Hematopoietic multipotent progenitor cell treated with erythropoietin and hydrocortisone succinate and interleukin-3 and kit ligand, for 4 days (in vitro differentiated cells): ENCODE results near the gene SLC24A3.

Experiments used
- DNase-seq: peaks from one replicate; pipeline ENCODE4 v3.0.0-alpha.2; 2015

Gene SLC24A3

DNA sequence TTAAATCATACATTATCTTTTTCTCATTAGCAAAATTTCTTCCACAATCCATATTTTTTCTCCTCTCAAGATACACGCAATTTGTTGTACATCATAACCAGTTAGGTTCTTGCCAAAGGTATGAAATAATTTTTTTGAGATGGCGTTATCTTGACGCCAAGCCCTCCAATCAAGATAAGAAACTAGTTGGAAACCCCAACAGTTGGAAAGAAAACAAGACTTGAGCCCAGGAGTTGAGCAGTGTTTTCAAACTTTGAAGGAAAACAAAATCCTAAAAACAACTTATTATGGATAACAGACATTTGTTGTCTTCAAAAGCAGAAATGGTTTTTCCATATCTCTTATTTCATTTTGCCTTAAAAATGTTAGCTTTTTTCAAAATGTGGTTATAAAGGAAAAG is 184.8 kb downstream of the SLC24A3 start:
- DNase-seq: no peak

DNA sequence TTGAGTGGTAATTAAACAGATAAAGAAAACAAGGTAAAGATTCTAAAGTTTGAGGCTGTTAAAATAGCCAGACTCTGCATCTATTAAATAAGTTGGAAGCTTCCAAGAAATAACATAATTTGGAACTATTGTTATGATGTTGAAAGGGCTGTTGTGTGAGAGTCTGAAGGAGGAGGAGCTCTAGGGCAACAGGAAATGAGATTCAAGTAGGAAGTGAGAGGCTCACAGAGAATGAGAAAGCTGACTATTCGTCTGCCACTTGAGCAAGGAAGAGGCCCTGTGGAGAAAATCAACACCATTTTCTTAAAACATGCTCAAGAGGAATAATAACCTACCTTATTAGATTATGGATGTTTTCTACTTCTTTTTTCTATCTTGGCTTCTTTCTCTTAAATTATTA is 185.2 kb downstream of the SLC24A3 start:
- DNase-seq: peak; percentile 34

DNA sequence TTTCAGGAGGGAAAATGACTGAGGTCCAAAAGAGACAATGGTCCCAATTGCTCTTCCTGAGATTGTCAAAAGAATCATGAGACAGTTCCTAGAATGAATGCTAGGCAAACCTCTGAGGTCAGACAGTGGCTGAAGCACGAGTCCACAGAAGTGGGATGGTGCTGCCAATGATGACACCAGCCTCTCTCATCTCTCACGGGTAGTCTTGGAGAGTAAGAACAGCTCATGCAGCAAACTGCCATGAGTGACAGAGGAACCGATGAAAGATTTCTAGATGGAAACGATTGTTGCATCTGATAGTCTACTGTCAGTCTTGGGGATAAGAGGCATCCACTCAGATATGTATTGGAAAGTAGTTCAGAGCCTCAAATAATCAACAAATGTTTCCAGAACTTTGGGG is 188.7 kb downstream of the SLC24A3 start:
- DNase-seq: no peak

DNA sequence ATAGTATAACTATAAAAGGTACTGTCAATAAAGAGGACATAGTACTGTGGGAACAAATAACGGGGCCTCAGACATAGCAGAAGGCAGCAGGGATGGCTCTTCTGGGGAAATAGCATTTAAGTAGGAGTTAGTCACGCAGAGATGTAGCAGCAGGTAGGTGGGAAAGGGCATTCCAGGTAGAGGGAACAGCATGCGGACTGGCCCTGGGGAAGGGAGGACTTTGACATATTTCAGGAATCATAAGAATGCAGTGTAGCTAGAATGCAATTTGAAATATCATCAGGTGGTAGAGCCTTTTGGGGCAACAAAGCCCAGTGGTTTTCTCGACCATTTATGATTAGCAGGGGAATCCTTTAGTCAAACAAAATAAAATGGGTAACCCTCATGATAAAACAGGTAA is 191.1 kb downstream of the SLC24A3 start:
- no peak for DNase-seq

DNA sequence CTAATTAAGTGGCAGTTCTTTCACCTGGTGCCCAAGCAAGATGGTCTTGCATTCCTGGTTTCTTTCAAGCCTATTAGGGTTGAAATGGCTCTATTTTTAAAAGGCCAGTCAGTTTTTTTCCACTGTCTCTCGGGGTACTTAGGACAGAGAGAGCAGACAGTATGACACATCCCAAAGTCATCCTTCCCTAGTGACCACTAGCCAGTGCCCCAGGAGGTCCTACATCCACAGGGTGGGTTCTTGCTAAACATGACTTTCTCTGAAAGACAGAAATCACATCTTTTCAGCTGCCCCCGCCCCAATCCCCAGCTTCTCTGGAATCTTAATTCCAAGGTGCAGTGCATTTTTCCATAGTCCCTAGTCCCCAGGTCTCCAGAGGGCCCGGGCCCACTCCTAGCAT is 192.4 kb downstream of the SLC24A3 start:
- DNase-seq: no peak

DNA sequence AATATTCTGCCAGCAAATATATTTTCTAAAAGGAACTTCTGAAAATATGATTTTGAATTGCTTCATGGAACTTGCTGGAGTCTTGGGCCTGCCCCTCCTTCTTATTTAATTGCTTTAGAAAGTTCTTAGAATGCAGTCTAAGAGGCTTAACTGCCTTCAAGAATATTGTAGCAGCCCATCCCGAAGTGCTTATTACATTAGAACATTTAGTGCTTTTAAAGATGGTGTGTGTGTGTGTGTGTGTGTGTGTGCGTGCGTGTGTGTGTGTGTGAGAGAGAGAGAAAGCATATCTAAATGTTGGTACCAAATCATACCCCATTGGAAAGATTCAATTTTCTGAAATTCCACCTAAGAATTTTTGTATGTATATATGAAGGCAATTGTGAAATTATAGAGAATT is 193.5 kb downstream of the SLC24A3 start:
- DNase-seq: no peak

DNA sequence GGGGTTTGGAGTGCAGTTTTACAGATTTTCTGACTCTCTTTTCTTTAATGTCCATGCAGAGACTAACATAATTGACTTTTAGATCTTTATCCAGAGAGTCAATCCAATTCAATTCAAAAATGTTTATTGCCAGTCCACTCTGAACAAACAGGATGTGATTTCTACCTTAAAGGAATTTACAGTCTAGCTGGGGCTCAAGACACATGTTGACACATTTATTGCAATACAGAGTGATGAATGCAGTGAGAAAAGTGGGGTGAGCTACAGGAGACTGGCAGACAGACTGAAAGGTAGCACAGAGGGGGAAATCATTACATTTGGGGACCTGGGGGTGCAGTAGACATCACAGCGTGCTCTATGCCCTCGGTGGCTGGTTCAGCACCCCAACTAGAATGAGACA is 193.9 kb downstream of the SLC24A3 start:
- DNase-seq: no peak

DNA sequence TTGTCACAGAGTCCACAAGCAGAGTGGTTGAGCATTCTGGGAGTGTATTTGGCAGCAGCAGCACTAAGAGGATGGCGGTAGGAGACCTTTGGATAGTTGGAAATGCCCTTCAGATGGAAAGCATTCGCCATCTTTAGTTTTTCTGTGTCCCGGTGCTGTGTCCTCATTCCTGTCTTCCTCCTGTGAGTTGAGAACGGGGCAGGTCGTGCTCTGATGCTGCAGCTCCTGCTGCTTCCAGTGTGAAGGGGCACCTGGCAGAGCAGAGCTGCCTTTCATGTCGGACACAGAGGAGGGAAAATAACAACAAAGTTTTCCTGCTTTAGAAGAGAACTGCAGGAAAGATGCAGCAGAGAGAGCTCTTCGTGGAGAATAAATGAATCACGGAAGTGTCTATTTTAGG is 194.8 kb downstream of the SLC24A3 start:
- no peak for DNase-seq

DNA sequence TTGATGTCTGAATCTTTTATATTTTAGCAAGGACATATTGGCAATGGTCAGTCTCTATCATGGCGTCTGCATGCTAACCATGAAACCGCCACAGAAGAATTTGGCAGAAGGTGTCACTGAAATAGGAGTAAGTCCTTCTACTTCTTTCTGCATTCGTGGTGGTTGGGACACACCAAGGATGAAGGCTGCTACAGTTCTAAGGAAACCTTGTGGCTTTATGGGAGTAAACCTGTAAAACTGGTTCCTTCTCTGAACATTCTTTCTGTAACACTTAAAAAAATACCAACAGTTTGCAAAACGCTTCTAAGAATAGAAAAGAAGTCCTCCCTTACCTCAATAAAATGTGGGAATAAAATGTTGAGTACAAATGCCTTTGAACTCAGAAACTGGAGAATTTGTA is 195.3 kb downstream of the SLC24A3 start:
- no peak for DNase-seq

DNA sequence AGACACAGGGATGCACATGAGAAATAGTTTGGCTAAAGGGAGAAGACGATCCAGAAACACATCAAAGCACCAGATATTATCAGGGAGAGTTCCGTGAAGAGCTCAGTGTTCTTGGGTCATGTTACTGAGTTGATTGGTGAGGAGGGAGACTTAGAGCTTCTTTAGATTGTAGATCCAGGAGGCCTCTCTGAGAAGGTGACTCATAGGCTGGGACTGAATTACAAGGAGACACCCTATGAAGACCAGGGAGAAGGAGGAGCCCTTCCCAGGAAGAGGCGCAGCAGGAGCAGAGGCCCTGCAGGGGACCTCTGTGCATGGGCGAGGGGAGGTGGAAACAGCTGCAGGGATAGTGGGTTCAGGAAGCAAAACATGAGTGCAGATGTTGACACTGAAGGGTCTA is 196.5 kb downstream of the SLC24A3 start:
- no peak for DNase-seq

DNA sequence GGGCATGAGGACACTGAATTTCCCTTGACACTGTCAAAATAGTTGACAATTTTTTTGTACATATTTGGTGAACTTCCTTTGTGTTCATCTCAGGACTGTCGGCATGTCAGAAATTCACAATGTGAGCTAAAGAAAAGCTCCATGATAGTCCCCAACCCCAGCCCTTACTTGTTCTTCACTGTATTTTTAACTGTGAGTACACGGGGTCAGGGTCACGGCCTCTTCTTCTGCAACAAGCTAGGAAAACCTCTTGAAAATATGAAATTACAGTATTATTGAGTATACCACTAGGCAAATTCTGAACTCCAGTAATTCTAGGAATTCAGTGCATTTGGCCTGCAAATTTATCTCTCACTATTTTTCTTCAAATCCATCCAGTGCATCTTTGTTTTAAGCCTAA is 199.4 kb downstream of the SLC24A3 start:
- DNase-seq: no peak

DNA sequence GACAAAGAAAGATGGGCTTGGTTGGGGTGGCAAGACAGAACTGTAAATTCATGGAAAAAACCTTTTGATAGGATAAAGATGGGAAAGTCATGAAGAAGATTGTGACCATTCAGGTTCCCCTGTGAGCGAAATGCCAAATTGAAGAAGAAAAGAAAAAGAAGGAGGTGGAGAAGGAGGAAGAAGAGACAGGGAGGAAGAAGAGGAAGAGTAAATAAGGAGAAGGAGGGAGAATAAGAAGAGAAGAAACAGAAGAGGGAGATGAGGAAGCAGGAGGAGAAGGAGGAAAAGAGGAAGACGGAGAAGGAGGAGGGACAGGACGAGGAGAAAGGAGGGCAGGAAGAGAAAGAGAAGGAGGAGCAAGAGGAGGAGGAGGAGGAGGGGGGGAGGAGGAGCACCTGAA is 199.8 kb downstream of the SLC24A3 start:
- no peak for DNase-seq

DNA sequence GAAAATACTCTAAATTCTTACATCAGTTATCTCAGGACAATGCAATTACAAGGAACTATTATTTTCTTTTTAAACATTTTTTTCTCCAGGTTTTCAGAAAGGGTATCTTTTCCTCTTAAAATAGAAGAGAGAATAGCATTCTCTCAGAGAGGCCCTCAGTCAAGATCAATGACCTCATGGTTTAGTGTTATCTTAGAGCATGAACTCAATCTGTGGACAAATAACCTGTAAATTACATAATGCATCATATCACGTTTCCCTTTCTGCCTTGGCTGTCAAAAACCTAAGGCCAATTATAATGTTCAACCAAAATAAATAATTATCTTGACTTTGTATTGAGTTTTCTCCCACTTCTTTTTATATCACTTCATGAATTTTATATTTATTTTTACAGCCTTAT is 202.2 kb downstream of the SLC24A3 start:
- DNase-seq: no peak

DNA sequence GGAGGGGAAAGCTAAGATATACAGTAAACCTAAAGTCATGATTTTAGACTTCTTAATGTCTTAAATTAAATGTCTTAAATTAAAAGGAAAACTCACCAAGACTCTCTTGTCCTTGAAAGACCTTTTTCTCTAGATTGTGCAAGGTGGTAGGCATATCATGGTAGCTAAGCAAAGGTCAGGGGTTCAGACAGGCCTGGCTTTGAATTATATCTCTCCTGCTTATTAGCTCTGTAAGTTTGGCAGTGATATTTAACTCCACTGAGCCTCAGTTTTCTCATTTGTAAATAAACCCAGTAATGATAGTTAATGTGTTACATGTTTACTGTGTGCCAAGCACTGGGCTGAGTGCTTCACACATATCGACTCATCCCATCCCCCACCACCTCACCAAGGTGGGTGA is 203.3 kb downstream of the SLC24A3 start:
- no peak for DNase-seq

DNA sequence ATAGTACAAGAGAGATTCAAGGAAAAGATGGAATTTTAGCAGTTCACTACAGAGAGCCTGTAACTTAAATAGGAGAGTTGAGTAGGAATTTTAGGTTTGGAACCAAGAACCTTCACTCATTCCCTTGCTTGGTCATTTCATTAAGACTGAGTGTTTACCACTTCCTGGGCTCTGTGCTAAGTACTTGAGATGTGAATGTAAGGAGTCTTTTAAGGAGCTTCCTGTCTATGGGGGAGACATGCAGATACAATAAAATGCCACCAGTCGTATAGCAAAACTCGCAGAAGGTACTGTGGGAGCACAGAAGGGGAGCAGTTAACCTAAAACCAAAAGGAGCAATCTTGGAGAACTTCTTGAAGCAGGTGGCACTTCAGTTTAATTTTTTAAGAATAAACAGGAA is 204.2 kb downstream of the SLC24A3 start:
- no peak for DNase-seq

DNA sequence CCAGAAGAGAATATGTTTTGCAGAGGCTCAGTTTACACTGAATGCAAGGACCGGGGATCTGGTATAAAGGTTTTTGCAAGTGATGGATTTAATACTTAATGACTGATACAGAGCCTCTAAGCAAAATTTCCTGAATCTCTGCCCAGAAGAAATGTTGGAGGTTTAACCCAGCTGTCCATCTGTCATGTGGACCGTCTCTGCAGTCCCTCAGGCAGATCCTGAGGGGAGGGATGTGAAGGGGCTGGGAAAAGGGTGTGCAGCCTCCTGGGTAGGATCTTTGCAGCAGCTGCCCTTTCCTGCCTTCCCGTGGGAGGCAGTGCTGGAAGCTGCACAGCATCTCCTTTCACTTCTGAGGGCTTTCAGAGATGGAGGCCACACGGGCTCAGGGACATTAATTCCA is 207.0 kb downstream of the SLC24A3 start:
- DNase-seq: no peak

DNA sequence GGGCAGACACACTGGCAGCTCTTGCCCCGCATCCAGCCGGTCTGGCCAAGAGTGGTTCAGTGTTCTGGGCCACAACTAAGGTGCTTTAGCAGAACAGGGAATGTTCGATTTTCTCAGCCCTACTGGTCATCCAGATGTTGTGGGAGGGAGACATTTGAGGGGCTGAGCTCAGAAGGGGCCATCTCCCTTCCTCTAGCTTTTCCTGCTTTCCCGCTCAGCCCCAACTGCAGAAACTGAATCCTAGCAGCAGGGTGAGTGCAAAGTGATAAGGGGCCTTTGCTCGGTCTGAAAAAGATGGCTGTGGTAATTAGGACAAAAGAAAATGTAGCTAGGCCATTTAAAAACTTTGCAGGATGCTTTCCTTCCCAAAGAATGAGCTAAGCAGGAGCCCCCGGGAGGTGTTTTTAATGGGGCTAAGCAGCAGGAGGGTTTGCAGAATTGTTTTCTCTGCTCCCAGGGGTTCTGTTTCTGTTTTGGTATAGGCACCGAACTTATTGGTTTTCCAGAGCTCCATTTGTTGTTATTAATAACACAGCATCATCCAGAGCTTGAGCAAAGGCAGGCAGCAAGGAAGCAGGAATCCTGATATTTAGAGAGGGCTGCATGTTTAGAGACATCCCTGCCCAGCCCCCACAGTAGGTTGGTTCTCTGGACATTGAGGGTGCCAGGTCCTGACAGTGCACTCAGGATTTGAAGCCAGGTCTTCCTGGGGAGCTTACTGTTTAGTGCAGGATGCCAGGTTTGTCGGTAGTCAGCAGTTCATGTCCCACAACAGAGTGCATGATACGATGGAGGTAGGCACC is 210.9 kb downstream of the SLC24A3 start:
- DNase-seq: no peak

DNA sequence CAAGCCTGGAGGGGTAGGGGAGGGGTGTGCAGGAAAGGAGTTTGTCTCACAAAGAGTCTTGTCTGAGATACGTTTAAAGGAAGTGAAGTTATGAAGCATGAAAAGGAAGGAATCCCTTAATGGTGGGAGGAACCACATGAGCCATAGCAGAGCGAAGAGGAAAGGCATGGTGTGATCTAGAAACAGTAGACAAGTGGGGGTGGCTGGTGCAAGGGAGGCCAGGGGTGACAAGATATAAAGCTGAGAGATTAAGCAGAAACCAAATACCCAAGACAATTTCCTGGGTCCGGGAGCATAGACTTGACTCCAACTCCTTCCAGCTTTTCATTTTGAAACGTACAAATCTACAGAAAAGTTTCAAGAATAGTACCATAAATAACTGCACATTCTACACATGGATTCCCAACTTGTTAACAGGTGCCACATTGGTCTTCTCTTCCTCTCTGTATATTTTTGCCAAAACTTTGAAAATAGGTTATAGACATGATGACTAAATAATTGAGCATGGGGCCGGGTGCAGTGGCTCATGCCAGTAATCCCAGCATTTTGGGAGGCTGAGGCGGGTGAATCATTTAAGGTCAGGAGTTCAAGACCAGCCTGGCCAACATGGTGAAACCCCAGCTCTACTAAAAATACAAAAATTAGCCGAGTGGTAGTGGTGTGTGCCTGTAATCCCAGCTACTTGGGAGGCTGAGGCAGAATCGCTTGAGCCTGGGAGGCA is 211.6 kb downstream of the SLC24A3 start:
- DNase-seq: no peak

DNA sequence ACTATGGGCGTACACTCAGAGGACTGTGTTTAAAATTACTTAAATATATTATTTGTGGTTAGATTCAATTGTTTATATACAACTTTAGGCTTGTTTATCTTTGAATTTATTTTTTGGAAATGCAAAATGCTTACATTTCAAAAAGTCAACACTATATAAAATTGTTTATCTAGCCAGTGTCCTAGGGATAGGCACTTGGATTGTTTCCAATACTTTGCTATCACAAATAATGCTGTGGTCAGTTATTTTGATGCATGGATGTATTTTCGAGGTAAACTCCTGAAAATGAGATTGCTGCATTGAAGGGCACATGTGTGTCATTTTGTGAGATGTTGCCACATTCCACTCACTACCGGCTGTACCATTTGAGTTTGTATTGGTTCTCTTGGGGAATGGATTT is 213.9 kb downstream of the SLC24A3 start:
- DNase-seq: no peak

DNA sequence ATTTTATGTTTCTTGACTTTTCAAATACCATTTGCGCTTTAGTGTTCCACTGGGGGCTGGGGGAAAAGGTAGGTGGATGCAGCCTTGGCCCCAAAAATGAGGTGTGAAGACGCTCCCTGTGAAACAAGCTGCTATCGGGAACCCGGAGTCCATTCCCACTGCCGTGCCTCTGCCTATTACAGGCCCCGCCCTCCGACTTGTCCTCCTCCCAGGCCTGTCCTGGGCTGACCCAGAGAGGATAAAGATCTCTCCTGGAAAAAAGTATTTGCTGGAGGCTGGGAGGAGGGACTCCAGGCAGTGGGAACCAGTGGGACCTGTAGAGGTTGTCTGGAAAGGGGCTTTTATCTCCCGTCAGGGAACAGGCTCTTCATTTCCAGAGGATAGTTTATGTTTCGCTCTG is 215.0 kb downstream of the SLC24A3 start:
- no peak for DNase-seq

DNA sequence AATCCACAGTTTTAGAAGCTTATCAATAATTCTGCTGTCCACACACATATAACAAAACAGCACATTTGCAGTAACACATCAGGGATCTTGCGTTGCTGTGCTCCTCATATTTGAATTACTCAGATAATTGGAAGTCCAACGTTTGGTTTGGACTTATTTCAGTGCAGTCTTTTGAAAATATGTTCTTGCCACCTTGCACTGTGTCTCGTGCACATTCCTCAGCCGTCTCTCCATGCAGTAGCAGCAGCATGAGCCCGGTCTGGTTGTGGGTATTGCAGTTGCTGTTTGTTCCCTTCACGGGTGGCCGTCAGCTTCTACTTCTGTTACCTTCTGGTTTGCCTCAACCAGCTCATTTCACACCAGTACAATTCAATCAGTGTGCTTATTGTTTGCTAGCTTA is 215.5 kb downstream of the SLC24A3 start:
- DNase-seq: no peak

DNA sequence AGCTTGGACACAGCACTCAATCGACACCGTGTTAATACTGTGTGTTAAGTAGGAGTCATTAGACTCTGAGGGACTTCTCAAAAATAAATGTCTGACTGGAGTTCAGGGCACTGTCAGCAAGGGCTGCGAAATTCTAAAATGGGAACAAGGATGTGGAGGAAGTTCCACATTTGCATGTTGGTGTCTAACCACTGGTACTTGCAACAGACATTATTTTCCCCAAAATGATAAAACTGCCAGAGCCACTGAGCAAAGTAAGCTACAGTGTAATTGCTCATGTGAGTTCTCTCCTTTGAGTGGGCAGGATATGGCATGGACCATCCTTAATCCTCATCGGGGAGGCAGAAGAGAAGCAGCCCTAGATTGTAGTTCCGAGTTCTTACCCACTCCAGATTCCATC is 215.9 kb downstream of the SLC24A3 start:
- peak; percentile 44 for DNase-seq

DNA sequence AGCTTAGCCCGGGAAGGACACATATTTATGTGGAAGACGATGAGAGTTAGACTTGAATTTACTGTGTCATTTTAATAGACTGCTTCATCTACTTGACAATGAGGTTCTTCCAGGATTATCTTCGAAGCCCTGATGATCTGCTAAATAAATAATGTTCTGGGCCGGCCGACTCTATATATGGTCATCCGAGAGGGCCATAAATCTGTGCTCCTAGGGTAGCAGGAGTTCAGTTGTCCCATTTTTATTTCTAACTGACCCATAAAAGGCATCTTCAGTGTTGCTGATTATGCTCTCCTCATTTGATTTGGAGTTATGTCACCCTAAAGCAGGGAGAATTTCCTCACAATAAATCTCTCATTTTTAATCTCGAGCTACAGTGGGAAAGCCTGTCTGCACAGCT is 217.1 kb downstream of the SLC24A3 start:
- DNase-seq: no peak

DNA sequence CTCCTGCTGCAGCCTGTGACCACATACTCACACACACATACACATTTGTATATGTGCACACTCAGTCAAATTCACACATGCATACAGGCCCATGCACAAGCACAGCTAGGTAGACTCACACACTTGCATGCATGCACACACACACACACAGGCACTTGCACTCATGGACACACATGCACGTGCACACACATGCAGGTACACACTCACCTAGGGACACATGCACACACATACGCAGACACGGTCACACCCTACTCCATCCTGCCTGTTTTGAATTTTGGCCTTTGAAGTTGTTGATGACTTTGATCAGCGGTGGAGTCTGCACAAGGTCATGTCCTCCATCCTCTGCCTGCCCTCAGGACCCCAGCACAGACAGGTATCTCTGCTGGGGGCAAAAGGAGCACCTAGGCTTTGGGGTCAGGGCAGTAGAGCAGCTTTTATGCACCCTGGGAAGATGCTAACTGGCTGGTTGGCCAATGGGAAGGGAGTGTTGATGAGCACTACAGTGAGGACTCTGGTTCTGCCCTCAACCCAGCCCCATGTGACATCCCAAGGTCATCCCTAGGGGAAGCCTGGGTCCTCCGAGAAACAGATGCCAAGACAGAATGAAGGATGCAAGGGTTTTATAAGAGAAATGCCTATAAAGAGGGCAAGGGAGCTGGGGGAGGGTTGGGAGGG is 218.3 kb downstream of the SLC24A3 start:
- no peak for DNase-seq
